Loucy (cell line): ENCODE results near the gene CIAO3.

Source experiments
- EZH2phosphoT487 ChIP-seq: fragments of 200-600 bp; IDR thresholded peaks from 2 replicates; pipeline ENCODE4 v1.6.1; 2018; ENCODE audit warnings: antibody characterized with exemption, mild to moderate bottlenecking, moderate library complexity, borderline replicate concordance
- TF ChIP-seq, protein P1 (sequence below): fragments of 200-600 bp; sonication (generic); conservative IDR thresholded peaks from 2 replicates; pipeline ENCODE4 v1.5.1; 2014; ENCODE audit warnings: mild to moderate bottlenecking, antibody characterized with exemption, low read length

DNA sequence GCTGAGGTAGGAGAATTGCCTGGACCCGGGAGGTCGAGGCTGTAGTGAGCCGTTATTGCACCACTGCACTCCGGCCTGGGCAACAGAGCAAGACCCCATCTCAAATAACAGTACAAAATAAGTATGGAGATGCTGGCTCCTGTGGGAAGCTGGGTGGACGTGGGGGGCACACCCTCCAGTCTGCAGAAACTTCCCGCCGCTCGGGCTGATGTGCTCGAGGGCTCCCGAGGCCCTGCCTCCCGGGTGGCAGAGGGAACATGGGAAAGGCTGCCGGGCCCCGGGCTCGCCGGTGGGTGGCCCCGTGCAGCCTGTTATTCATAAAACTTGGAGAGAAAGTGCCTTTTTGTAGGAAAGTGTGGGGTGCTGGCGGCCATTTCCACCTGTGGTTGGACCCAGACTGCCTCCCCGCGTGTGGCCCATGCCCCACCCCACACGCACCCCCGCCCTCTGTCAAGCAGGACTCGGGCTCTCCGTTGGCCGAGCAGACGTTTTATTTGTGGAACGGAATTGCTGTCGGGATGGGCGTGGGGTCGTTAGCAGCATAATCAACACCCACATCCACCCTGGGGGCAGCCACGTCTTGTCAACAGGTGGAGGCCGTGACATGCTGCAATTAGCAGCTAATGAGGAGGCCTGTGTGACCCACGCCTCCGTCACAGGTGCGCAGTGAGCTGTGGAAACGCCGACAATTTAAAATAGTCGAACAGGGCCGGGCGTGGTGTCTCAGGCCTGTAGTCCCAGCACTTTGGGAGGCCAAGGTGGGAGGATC lies 7.4 kb upstream of the CIAO3 start:
- TF ChIP-seq, protein P1, sequence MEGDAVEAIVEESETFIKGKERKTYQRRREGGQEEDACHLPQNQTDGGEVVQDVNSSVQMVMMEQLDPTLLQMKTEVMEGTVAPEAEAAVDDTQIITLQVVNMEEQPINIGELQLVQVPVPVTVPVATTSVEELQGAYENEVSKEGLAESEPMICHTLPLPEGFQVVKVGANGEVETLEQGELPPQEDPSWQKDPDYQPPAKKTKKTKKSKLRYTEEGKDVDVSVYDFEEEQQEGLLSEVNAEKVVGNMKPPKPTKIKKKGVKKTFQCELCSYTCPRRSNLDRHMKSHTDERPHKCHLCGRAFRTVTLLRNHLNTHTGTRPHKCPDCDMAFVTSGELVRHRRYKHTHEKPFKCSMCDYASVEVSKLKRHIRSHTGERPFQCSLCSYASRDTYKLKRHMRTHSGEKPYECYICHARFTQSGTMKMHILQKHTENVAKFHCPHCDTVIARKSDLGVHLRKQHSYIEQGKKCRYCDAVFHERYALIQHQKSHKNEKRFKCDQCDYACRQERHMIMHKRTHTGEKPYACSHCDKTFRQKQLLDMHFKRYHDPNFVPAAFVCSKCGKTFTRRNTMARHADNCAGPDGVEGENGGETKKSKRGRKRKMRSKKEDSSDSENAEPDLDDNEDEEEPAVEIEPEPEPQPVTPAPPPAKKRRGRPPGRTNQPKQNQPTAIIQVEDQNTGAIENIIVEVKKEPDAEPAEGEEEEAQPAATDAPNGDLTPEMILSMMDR = no peak
- TF ChIP-seq EZH2phosphoT487 = no peak
